COLO668 (cell line): ENCODE measurements around the gene CDCP2.
"Not testable (repeated sequence)": the region's sequence is repeated elsewhere in the genome, so short reads cannot be mapped to it uniquely, and the experiment has no call there.

ENCODE experiments used
- DNase-seq: peaks from one replicate; lab custom pipeline; 2025; ENCODE audit not compliant: unreplicated experiment; lab: John Stamatoyannopoulos, UW

The CDCP2 gene

GRCh38 chr1:54168206-54168965 lies 15.6 kb upstream of the CDCP2 start:
- DNase-seq: no peak

- no peak for DNase-seq
These were observed 14.8 kb upstream of the CDCP2 start for GRCh38 chr1:54167422-54168139.

GRCh38 chr1:54166357-54166756 lies 13.6 kb upstream of the CDCP2 start:
- DNase-seq: not testable (repeated sequence)

GRCh38 chr1:54165146-54165545 lies 12.3 kb upstream of the CDCP2 start:
- DNase-seq: no peak

- no peak for DNase-seq
These were observed 10.8 kb upstream of the CDCP2 start for GRCh38 chr1:54163573-54163972.

- DNase-seq: no peak
These were observed 10.3 kb upstream of the CDCP2 start for GRCh38 chr1:54163051-54163450.

- DNase-seq: no peak
These were observed 8.8 kb upstream of the CDCP2 start for GRCh38 chr1:54161495-54162168.

- no peak for DNase-seq
These were observed 7.6 kb upstream of the CDCP2 start for GRCh38 chr1:54160351-54160750.

GRCh38 chr1:54159733-54160316 lies 7.0 kb upstream of the CDCP2 start:
- no peak for DNase-seq

GRCh38 chr1:54158071-54158470 lies 5.3 kb upstream of the CDCP2 start:
- no peak for DNase-seq

GRCh38 chr1:54157401-54157800 lies 4.6 kb upstream of the CDCP2 start:
- no peak for DNase-seq

GRCh38 chr1:54156986-54157385 lies 4.2 kb upstream of the CDCP2 start:
- DNase-seq: no peak

GRCh38 chr1:54156201-54156600 lies 3.4 kb upstream of the CDCP2 start:
- DNase-seq: no peak

- no peak for DNase-seq
These were observed 987 bp upstream of the CDCP2 start for GRCh38 chr1:54153535-54154439.

GRCh38 chr1:54151013-54151412 lies 1.8 kb downstream of the CDCP2 start:
- DNase-seq: no peak

- no peak for DNase-seq
These were observed 3.1 kb downstream of the CDCP2 start for GRCh38 chr1:54149734-54150133.

- no peak for DNase-seq
These were observed 8.4 kb downstream of the CDCP2 start for GRCh38 chr1:54144366-54144765.

GRCh38 chr1:54142146-54142900 lies 10.5 kb downstream of the CDCP2 start:
- DNase-seq: no peak

- DNase-seq: no peak
These were observed 13.1 kb downstream of the CDCP2 start for GRCh38 chr1:54139711-54140110.

- DNase-seq: no peak
These were observed 13.8 kb downstream of the CDCP2 start for GRCh38 chr1:54138994-54139393.
